ENCODE data around the gene TMEM80.

DNA sequence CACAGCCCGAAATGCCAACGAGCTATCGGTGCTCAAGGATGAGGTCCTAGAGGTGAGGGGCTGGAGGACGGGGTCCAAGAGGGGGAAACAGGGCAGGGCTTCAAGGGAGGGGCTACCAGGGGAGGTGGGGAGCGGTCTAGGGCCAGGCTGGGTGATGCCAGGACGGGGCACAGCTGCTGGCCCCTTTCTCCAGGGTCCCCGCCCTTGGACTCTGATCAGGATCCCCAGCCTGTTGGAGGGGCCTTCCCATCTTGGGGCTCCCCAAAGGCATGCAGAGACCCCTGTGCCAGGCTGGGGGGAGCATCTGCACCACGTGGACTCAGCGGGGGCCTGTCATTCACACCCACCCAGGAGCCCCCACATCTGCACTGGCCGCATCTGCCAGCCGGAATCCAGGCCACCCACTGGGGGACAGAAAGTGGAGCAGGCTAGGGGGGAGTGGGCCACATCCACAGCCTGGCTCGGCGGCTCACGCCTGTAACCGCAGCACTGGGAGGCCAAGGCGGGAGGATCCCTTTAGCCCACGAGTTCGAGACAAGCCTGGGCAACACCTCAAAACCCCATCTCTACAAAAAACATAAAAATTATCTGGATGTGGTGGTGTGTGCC, 29.3 kb downstream of the TMEM80 start:
- TF ChIP-seq, protein P1, sequence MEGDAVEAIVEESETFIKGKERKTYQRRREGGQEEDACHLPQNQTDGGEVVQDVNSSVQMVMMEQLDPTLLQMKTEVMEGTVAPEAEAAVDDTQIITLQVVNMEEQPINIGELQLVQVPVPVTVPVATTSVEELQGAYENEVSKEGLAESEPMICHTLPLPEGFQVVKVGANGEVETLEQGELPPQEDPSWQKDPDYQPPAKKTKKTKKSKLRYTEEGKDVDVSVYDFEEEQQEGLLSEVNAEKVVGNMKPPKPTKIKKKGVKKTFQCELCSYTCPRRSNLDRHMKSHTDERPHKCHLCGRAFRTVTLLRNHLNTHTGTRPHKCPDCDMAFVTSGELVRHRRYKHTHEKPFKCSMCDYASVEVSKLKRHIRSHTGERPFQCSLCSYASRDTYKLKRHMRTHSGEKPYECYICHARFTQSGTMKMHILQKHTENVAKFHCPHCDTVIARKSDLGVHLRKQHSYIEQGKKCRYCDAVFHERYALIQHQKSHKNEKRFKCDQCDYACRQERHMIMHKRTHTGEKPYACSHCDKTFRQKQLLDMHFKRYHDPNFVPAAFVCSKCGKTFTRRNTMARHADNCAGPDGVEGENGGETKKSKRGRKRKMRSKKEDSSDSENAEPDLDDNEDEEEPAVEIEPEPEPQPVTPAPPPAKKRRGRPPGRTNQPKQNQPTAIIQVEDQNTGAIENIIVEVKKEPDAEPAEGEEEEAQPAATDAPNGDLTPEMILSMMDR (IDR thresholded peaks at IDR 0.05) = no peak
- no peak for TF ChIP-seq POLR2A (IDR thresholded peaks at IDR 0.05)
- TF ChIP-seq POLR2AphosphoS5 (IDR thresholded peaks at IDR 0.05) = no peak
- TF ChIP-seq EP300 (IDR thresholded peaks at IDR 0.05) = no peak
